H1 (cell line): ENCODE data around the gene DNAL4. TPM values are rescaled to one million over a fixed set of nuclear protein-coding genes. Genes with fewer than 3 reads are reported as not detected.

ENCODE experiments used
- CTCF ChIA-PET: fragments of 300-600 bp; sonication (Branson Sonifier 250); formaldehyde crosslinking; loops from one replicate; lab custom pipeline; 2021; ENCODE audit not compliant: partially characterized antibody; lab: Charles Lee
- POLR2A ChIA-PET: fragments of 300-600 bp; sonication (Branson Sonifier 250); formaldehyde crosslinking; loops from one replicate; lab custom pipeline; 2021; ENCODE audit warnings: inconsistent platforms; ENCODE audit not compliant: partially characterized antibody; lab: Charles Lee
- DNase-seq, 2 experiments: peaks; one replicate each; pipeline versions ENCODE4 v3.0.0 to v3.0.0-alpha.2; 2010 to 2022; ENCODE audit warnings: low spot score in 2 of 2, low read depth in 1 of 2, mixed read lengths in 1 of 2
- FAIRE-seq: peaks from 2 replicates; lab custom pipeline; 2011; peaks lifted over from hg19 to GRCh38; lab: Jason Lieb, UNC
- H2AFZ ChIP-seq: 2 replicates; pipeline ENCODE4 v1.8.1; 2012; ENCODE audit warnings: low read length, inconsistent platforms
- H2AK5ac ChIP-seq: 2 replicates; pipeline ENCODE4 v1.6.1; 2013; ENCODE audit warnings: low read depth, low read length
- H2BK120ac ChIP-seq: replicated peaks from 2 replicates; pipeline ENCODE3; 2013; ENCODE audit warnings: low read depth, low read length, inconsistent platforms
- H2BK12ac ChIP-seq: 2 replicates; pipeline ENCODE4 v1.6.1; 2013; ENCODE audit warnings: low read depth, low read length
- H2BK15ac ChIP-seq: 2 replicates; pipeline ENCODE4 v1.6.1; 2013; ENCODE audit warnings: low read length
- H2BK20ac ChIP-seq: 2 replicates; pipeline ENCODE4 v1.6.1; 2013; ENCODE audit warnings: low read length
- H2BK5ac ChIP-seq: 2 replicates; pipeline ENCODE4 v1.6.1; 2013; ENCODE audit warnings: low read depth, low read length
- H3K14ac ChIP-seq: 2 replicates; pipeline ENCODE4 v1.6.1; 2013; ENCODE audit warnings: inconsistent platforms; ENCODE audit not compliant: insufficient read length
- H3K18ac ChIP-seq: 2 replicates; pipeline ENCODE4 v1.6.1; 2013; ENCODE audit warnings: low read length; ENCODE audit errors: extremely low read depth
- H3K23ac ChIP-seq: 2 replicates; pipeline ENCODE4 v1.6.1; 2013; ENCODE audit warnings: inconsistent platforms; ENCODE audit not compliant: insufficient read length
- H3K23me2 ChIP-seq: 2 replicates; pipeline ENCODE4 v1.6.1; 2013; ENCODE audit warnings: low read depth, low read length
- H3K27ac ChIP-seq: 2 replicates; pipeline ENCODE4 v1.6.1; 2011; ENCODE audit warnings: low read depth, low read length, inconsistent platforms
- H3K27me3 ChIP-seq, 4 experiments: replicated peaks in 1 of 4; 1 replicate in 1 of 4; 2 replicates in 3 of 4; pipeline versions ENCODE4 v1.6.1 to v1.8.1; 2011 to 2013; ENCODE audit warnings: low read length in 3 of 4, mild to moderate bottlenecking in 3 of 4, inconsistent platforms in 2 of 4, mixed read lengths in 2 of 4, moderate library complexity in 1 of 4; ENCODE audit not compliant: control insufficient read depth in 3 of 4, insufficient read depth in 3 of 4; ENCODE audit errors: extremely low read depth in 1 of 4
- H3K36me3 ChIP-seq, 4 experiments: 2 replicates each; pipeline versions ENCODE4 v1.6.1 to v1.8.1; 2011 to 2013; ENCODE audit warnings: mild to moderate bottlenecking in 4 of 4, low read length in 3 of 4, moderate library complexity in 2 of 4, control low read depth in 1 of 4, inconsistent platforms in 1 of 4; ENCODE audit not compliant: insufficient read depth in 4 of 4, control insufficient read depth in 2 of 4
- H3K4ac ChIP-seq: replicated peaks from 2 replicates; pipeline ENCODE3; 2013; ENCODE audit warnings: low read length, low read depth, mixed read lengths, inconsistent platforms; ENCODE audit not compliant: insufficient read length
- H3K4me1 ChIP-seq, 4 experiments: replicated peaks in 1 of 4; 1 replicate in 1 of 4; 2 replicates in 3 of 4; pipeline versions ENCODE4 v1.6.1 to v1.8.1; 2011 to 2013; ENCODE audit warnings: low read length in 3 of 4, inconsistent platforms in 2 of 4, mixed read lengths in 1 of 4; ENCODE audit not compliant: insufficient read depth in 4 of 4, control insufficient read depth in 3 of 4
- H3K4me2 ChIP-seq, 2 experiments: 2 replicates each; pipeline versions ENCODE4 v1.6.1 to v1.8.1; 2011 to 2013; ENCODE audit warnings: low read depth in 2 of 2, low read length in 2 of 2, control low read depth in 1 of 2, inconsistent platforms in 1 of 2, mild to moderate bottlenecking in 1 of 2; ENCODE audit not compliant: insufficient read depth in 1 of 2
- H3K4me3 ChIP-seq, 4 experiments: fragments of 200-600, 300-600 bp in 1 of 4; sonication (generic), shearing (Covaris generic), sonication (Bioruptor Twin) in 1 of 4; 2 replicates each; pipeline versions ENCODE4 v1.5.1 to v1.8.1; 2011 to 2016; ENCODE audit warnings: low read length in 4 of 4, low read depth in 3 of 4, control low read depth in 2 of 4, inconsistent platforms in 2 of 4, mild to moderate bottlenecking in 2 of 4, mixed read lengths in 1 of 4, moderate library complexity in 1 of 4; ENCODE audit not compliant: insufficient read depth in 2 of 4; ENCODE audit errors: extremely low read depth in 1 of 4
- H3K56ac ChIP-seq: replicated peaks from 2 replicates; pipeline ENCODE3; 2013; ENCODE audit warnings: low read depth, mild to moderate bottlenecking, mixed read lengths, low read length, inconsistent platforms; ENCODE audit not compliant: insufficient read length
- H3K79me1 ChIP-seq: 2 replicates; pipeline ENCODE4 v1.6.1; 2013; ENCODE audit warnings: low read depth, low read length, control low read depth
- H3K79me2 ChIP-seq, 2 experiments: 2 replicates each; pipeline versions ENCODE4 v1.6.1 to v1.8.1; 2012 to 2013; ENCODE audit warnings: low read length in 2 of 2, mild to moderate bottlenecking in 2 of 2, inconsistent platforms in 1 of 2; ENCODE audit not compliant: insufficient read depth in 2 of 2, control insufficient read depth in 1 of 2
- H3K9ac ChIP-seq, 4 experiments: replicated peaks in 1 of 4; 1 replicate in 1 of 4; 2 replicates in 3 of 4; pipeline versions ENCODE4 v1.6.1 to v1.8.1; 2011 to 2013; ENCODE audit warnings: low read depth in 3 of 4, low read length in 3 of 4, control low read depth in 2 of 4, mild to moderate bottlenecking in 2 of 4, moderate library complexity in 2 of 4, inconsistent platforms in 1 of 4; ENCODE audit errors: extremely low read depth in 1 of 4
- H3K9me3 ChIP-seq, 2 experiments: 2 replicates each; pipeline versions ENCODE4 v1.6.1 to v1.8.1; 2012 to 2013; ENCODE audit warnings: mild to moderate bottlenecking in 2 of 2, moderate library complexity in 2 of 2, control low read depth in 1 of 2, inconsistent platforms in 1 of 2, low read depth in 1 of 2, low read length in 1 of 2, mixed read lengths in 1 of 2; ENCODE audit not compliant: insufficient read depth in 2 of 2
- H4K20me1 ChIP-seq, 2 experiments: replicated peaks in 1 of 2; 2 replicates each; pipeline versions ENCODE3 to v1.8.1; 2011 to 2013; ENCODE audit warnings: inconsistent platforms in 2 of 2, low read length in 2 of 2, mild to moderate bottlenecking in 1 of 2; ENCODE audit not compliant: insufficient read depth in 2 of 2, control insufficient read depth in 1 of 2
- H4K5ac ChIP-seq: 2 replicates; pipeline ENCODE4 v1.6.1; 2013; ENCODE audit warnings: low read length, low read depth, mixed read lengths, inconsistent platforms; ENCODE audit not compliant: insufficient read length
- H4K8ac ChIP-seq: 2 replicates; pipeline ENCODE4 v1.8.0; 2013; ENCODE audit warnings: mild to moderate bottlenecking, moderate library complexity, low read length, inconsistent platforms; ENCODE audit not compliant: insufficient read depth; ENCODE audit errors: extremely low read depth
- H4K91ac ChIP-seq: replicated peaks from 2 replicates; pipeline ENCODE3; 2013; ENCODE audit warnings: low read length, mixed read lengths, inconsistent platforms; ENCODE audit not compliant: insufficient read length
- NRF1 ChIP-seq: IDR thresholded peaks from 2 replicates; pipeline ENCODE4 v1.6.1; 2011; ENCODE audit warnings: mild to moderate bottlenecking, low read depth, low read length, improper control_type of control experiment
- WGBS, 2 experiments: shearing (Covaris generic) in 1 of 2; methylation state at CpG; one replicate each; pipeline versions ENCODE4 v1.1.6 to v1.1.7; 2013 to 2015; ENCODE audit warnings: low lambda C conversion rate in 2 of 2, mixed read lengths in 2 of 2, inconsistent platforms in 1 of 2, low coverage in 1 of 2, missing lambda C conversion rate in 1 of 2; ENCODE audit not compliant: insufficient replicate concordance in 2 of 2, insufficient coverage in 1 of 2, insufficient read length in 1 of 2; ENCODE audit errors: extremely low coverage in 1 of 2, missing lambda C conversion rate in 1 of 2; 5-methylcytosine and 5-hydroxymethylcytosine counted together
- polyA plus RNA-seq, 7 experiments: library from polyadenylated mRNA; depleted of rRNA in 3 of 7; stranded (reverse) in 5 of 7; unstranded in 2 of 7; fragments of >200 nt in 5 of 7; fragments of 200-250 nt in 2 of 7; gene quantifications; 1 replicate in 5 of 7; 2 replicates in 1 of 7; 4 replicates in 1 of 7; pipeline versions ENCODE4 v1.2.1 to v1.2.3, GENCODE V29; 2011 to 2013; ENCODE audit warnings: missing spikeins in 2 of 7, mixed read lengths in 2 of 7
- total RNA-seq: library from RNA; stranded (reverse); fragmentation: NEBNext Ultra II Directional; extraction: Animal tissue kit (Norgen Biotek cat#: 25700); gene quantifications from 2 replicates; pipeline ENCODE4 v1.2.1, GENCODE V29; 2021

The DNAL4 gene
- total and polyA plus RNA-seq, 2 of the 8 experiments (the other 6 are each of a cell fraction or from before 2014, with no cell fraction given), result 8.8 to 14.0 TPM

GRCh38 chr22:38756711-38757463 lies 37.1 kb downstream of the DNAL4 start:
- Histone ChIP-seq H3K79me1 (no peaks in the 10 kb centered on the region), H4K8ac (no peak overlapping the region; the same call in 1 of the 2 replicates), H3K4me2 (peak overlapping the region; percentile 80 to 88; a peak in 2 of 4 replicates), H3K23me2 (peaks cover 21% of the 10 kb centered on the region; the same call in 1 of the 2 replicates), H4K20me1 (peaks cover 0 to 6% of the 10 kb centered on the region in 2 experiments), H2BK5ac (no peak overlapping the region), H2BK20ac (no peak overlapping the region), H2BK12ac (no peak overlapping the region), H2AFZ (no peak overlapping the region), H3K36me3 (no peaks in the 10 kb centered on the region), H3K27me3 (peaks cover 0 to 7% (median 5%) of the 10 kb centered on the region in 4 experiments; a peak in 5 of 7 replicates), H3K9me3 (no peaks in the 10 kb centered on the region), H3K27ac (no peak overlapping the region), H4K91ac (no peak overlapping the region), H3K79me2 (no peaks in the 10 kb centered on the region), H3K23ac (no peak overlapping the region), H3K14ac (no peak overlapping the region), H3K56ac (no peak overlapping the region), H2AK5ac (no peak overlapping the region), H3K4ac (no peak overlapping the region), H2BK15ac (0 out of 2 replicates have a peak overlapping the region, but pooled peaks have one; percentile 19), H3K4me1 (peaks cover 4 to 16% (median 8%) of the 10 kb centered on the region in 4 experiments), H3K9ac (no peak overlapping the region), H3K4me3 (peak overlapping the region in 1 of 4 experiments; percentile 81; a peak in 2 of 8 replicates), H3K18ac (no peak overlapping the region), H2BK120ac (no peak overlapping the region), H4K5ac (no peak overlapping the region)
- no peak for TF ChIP-seq NRF1
- no peak for FAIRE-seq
- ChIA-PET CTCF (interaction anchor here (0.6 to 6.0 kb wide), 6 partner anchors 9 to 430 kb away, joined by 3 to 44 read pairs (median 4); no protein-coding TSS in a partner anchor), POLR2A (interaction anchor here (0.6 to 3.5 kb wide), 6 partner anchors 8 to 107 kb away, joined by 3 to 23 read pairs (median 3); no protein-coding TSS in a partner anchor)
- no peak for DNase-seq
- 83% methylated on average over 17 of the region's 17 CpGs; no CpG with 5 or more reads in 1 of the 2 experiments for WGBS, 2 experiments
